Kidney (tissue), 14 donors: ENCODE results near the gene KRT79. TPM values are rescaled to one million over a fixed set of nuclear protein-coding genes. Genes with fewer than 3 reads are reported as not detected.

Source experiments
- DNase-seq, 5 donors: peaks; one replicate each; pipeline ENCODE4 v3.0.0-alpha.2; 2013 to 2020
- FAIRE-seq: peaks from 2 replicates; lab custom pipeline; 2012; peaks lifted over from hg19 to GRCh38; lab: Jason Lieb, UNC
- H3K27ac ChIP-seq, 2 donors: one replicate each; pipeline ENCODE4 v1.7.0; 2013; ENCODE audit warnings: low read depth in 2 of 2, low read length in 2 of 2, inconsistent platforms in 1 of 2
- H3K27me3 ChIP-seq: one replicate; pipeline ENCODE4 v1.7.1; 2013; ENCODE audit warnings: low read length, inconsistent platforms; ENCODE audit not compliant: control insufficient read depth, insufficient read depth
- H3K36me3 ChIP-seq, 3 donors: one replicate each; pipeline versions ENCODE4 v1.7.0 to v1.7.1; 2013; ENCODE audit warnings: low read length in 3 of 3, control low read depth in 1 of 3, inconsistent platforms in 1 of 3; ENCODE audit not compliant: insufficient read depth in 3 of 3, control insufficient read depth in 2 of 3
- H3K4me1 ChIP-seq, 3 donors: one replicate each; pipeline versions ENCODE4 v1.7.0 to v1.7.1; 2013; ENCODE audit warnings: low read length in 3 of 3, inconsistent platforms in 1 of 3, low read depth in 1 of 3; ENCODE audit not compliant: control insufficient read depth in 2 of 3, insufficient read depth in 2 of 3
- H3K4me3 ChIP-seq, 3 donors: one replicate each; pipeline versions ENCODE4 v1.7.0 to v1.8.1; 2013; ENCODE audit warnings: low read length in 3 of 3, control low read depth in 1 of 3, inconsistent platforms in 1 of 3
- H3K9ac ChIP-seq, 3 donors: one replicate each; pipeline versions ENCODE4 v1.7.0 to v1.7.1; 2013; ENCODE audit warnings: low read length in 3 of 3, control low read depth in 1 of 3, inconsistent platforms in 1 of 3
- H3K9me3 ChIP-seq, 3 donors: one replicate each; pipeline versions ENCODE4 v1.7.0 to v1.7.1; 2013; ENCODE audit warnings: low read length in 3 of 3, control low read depth in 1 of 3, inconsistent platforms in 1 of 3; ENCODE audit not compliant: control insufficient read depth in 2 of 3, insufficient read depth in 1 of 3
- intact Hi-C: fragments of 100-400 bp; cut with DNase I; formaldehyde crosslinking; loops from one replicate; pipeline ENCODE4 v1.11.1; 2022
- polyA plus RNA-seq: library from polyadenylated mRNA; stranded (reverse); fragments of 350-450 nt; fragmentation: Illumina TruSeq; extraction: RNeasy Lipid Tissue Mini Kit (QIAGEN cat#74804); gene quantifications from one replicate; pipeline ENCODE4 v1.2.3, GENCODE V29; 2014; ENCODE audit warnings: low read depth, low replicate concordance; ENCODE audit not compliant: insufficient read depth
- total RNA-seq: library from RNA; stranded (reverse); fragmentation: NEBNext Ultra II Directional; extraction: Animal tissue kit (Norgen Biotek cat#: 25700); gene quantifications from one replicate; pipeline ENCODE4 v1.2.1, GENCODE V29; 2021
- TF ChIP-seq, protein P1 (sequence below): IDR thresholded peaks from 3 replicates; pipeline ENCODE4 v1.5.1; 2012; ENCODE audit warnings: mild to moderate bottlenecking, moderate library complexity, borderline replicate concordance; ENCODE audit not compliant: insufficient read depth; ENCODE audit errors: extremely low read depth
- donor health status: control.
- donor health status: control.
- donor health status: control.
- donor health status: control.
- donor health status: control.
- donor health status: DM: yes; HTN: yes; CAD: no.
- donor health status: Normal renal cell carcinoma (clear cell type).

Gene KRT79
- total and polyA plus RNA-seq, 2 donors from 2014 or later = not detected

DNA sequence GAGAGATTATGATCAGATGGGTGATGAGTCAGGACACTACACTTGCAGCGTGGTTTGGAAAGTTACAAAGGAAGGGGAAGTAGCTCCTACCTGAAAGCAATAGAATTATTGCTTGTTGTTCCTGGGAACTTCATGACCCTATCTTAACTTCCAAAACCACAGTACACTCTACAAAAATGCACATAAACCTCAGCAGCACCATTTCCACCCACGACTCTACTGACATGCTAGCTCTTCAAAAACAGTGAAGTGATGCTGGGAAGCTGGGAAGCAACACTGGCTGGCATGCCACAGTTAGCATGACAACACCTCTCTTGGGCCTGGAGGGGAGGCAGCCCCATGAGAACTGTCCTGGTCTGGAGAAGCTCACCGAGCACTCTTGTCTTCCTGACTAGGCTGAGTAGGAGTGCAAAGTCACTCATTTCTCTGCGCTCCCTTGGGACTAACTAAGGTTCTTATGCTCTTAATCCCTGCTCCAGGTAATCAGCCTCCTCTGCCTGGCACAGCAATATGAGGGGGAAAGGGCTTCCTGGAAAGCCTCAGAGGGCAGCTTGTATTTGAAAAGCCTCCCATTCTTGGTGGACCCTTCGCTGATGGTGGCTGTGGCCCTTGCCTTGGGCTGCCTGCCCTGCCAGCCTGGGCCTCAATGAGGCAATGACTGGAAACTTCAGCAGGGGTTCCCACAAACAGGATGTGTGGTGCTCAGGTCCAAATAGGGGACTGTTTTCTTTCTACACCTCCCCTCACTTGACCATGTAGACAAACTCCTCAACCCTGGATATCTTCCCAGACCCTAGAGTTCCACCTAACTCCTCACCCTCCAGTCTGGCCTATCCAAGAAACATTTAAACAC lies 39.4 kb downstream of the KRT79 start:
- no peak for DNase-seq
- H3K4me3 ChIP-seq = no peak overlapping the region
- peaks cover 0 to 2% (median 0%) of the 10 kb centered on the region in 3 donors for H3K4me1 ChIP-seq
- TF ChIP-seq, protein P1, sequence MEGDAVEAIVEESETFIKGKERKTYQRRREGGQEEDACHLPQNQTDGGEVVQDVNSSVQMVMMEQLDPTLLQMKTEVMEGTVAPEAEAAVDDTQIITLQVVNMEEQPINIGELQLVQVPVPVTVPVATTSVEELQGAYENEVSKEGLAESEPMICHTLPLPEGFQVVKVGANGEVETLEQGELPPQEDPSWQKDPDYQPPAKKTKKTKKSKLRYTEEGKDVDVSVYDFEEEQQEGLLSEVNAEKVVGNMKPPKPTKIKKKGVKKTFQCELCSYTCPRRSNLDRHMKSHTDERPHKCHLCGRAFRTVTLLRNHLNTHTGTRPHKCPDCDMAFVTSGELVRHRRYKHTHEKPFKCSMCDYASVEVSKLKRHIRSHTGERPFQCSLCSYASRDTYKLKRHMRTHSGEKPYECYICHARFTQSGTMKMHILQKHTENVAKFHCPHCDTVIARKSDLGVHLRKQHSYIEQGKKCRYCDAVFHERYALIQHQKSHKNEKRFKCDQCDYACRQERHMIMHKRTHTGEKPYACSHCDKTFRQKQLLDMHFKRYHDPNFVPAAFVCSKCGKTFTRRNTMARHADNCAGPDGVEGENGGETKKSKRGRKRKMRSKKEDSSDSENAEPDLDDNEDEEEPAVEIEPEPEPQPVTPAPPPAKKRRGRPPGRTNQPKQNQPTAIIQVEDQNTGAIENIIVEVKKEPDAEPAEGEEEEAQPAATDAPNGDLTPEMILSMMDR = no peak
- H3K27me3 ChIP-seq = no peaks in the 10 kb centered on the region
- no peak overlapping the region for H3K27ac ChIP-seq
- intact Hi-C loops = no loop called here
- no peak overlapping the region for H3K9ac ChIP-seq
- no peaks in the 10 kb centered on the region for H3K36me3 ChIP-seq
- H3K9me3 ChIP-seq = no peaks in the 10 kb centered on the region
- no peak for FAIRE-seq

DNA sequence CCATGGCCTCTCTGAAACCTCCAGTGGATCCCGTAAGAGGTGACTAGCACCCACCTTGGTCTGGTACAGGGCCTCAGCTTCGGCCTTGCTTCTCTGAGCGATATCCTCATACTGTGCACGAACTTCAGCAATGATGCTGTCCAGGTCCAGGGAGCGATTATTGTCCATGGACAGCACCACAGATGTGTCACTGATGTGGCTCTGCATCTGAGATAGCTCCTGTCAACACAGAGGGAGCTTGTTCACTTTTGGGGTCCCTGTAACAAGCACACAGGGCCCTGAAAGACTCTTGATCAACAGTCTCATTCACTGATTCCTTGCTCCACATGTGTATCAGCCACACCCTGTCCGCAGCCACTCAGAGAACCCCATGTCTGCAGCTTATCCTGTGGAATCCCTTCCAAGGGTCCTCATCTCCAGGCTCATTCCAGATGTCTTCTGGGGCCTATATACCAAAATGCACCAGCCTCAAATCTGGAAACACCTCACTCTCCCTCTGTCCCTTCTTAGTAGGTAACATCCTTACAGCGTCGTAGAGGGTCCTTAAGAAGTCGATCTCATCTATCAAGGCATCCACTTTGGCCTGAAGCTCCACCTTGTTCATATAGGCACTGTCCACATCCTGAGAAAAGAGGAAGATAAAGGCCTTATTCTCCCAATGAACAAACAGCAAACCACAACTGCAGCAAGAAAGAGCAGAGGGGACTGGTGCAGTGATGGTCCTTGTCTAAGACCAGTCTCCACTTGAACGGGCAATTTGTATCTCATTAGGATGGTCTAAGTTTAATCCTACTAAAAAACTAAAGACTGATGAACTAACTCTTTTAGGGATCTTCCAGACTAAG lies 41.7 kb downstream of the KRT79 start:
- H3K9me3 ChIP-seq = no peaks in the 10 kb centered on the region
- intact Hi-C loops = no loop called here
- DNase-seq (no peak), FAIRE-seq (no peak)
- no peak overlapping the region for H3K9ac ChIP-seq
- TF ChIP-seq, protein P1 = no peak
- H3K27me3 ChIP-seq = no peaks in the 10 kb centered on the region
- no peak overlapping the region for H3K4me3 ChIP-seq
- H3K36me3 ChIP-seq = no peaks in the 10 kb centered on the region
- peaks cover 0 to 2% (median 0%) of the 10 kb centered on the region in 3 donors for H3K4me1 ChIP-seq
- H3K27ac ChIP-seq = no peak overlapping the region

DNA sequence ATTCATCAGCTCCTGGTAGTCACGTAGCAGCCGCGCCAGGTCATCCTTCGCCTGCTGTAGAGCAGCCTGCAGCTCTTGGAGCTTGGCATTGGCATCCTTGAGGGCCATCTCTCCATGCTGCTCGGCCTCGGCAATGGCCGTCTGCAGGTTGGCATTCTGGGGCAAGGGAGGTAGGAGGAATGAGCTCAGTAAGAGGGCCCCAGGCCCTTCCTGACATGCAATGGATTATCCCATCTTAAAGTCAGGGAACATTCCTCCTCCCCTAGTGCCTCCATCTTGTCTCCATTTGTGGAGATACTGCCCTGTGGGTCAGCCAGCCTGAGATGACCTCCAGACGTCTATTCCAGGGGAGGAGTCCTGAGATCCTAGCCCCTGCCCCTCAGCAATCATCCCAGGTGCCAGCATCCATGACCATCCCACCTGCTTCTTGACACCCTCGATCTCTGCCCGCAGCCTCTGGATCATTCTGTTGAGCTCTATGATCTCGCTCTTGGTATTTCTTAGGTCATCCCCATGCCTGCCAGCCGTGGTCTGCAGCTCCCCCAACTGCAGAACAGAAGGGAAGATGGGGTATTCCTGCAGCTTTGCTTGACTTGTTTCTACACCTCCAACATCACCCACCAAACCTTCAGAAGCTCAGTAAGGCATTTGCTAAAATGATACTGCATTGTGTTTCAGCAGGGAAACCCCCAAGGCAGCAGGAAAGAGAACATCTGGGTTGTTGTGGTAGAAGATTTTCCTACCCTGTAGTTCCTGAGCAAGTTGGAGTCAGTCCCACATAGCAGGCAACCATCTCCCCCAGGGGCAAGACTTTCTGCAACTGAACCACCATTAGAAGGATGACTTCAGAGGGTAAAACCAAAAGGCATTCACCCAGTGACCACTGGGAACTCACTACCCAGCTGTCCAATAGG lies 42.6 kb downstream of the KRT79 start:
- H3K4me1 ChIP-seq = peaks cover 0 to 2% (median 0%) of the 10 kb centered on the region in 3 donors
- intact Hi-C loops = no loop called here
- no peak overlapping the region for H3K27ac ChIP-seq
- no peak overlapping the region for H3K9ac ChIP-seq
- H3K4me3 ChIP-seq = no peak overlapping the region
- no peaks in the 10 kb centered on the region for H3K36me3 ChIP-seq
- FAIRE-seq (no peak), DNase-seq (no peak)
- no peaks in the 10 kb centered on the region for H3K9me3 ChIP-seq
- H3K27me3 ChIP-seq = no peaks in the 10 kb centered on the region
- TF ChIP-seq, protein P1 = no peak
